HG03280 (cell line): ENCODE results near the gene ARFGAP1.
"Not testable (repeated sequence)": the region's sequence is repeated elsewhere in the genome, so short reads cannot be mapped to it uniquely, and the experiment has no call there.

Experiments used
- ATAC-seq: cut with Tn5 transposase; IDR thresholded peaks from one replicate; pipeline ENCODE4 v1.9.1; 2021; ENCODE audit warnings: mild to moderate bottlenecking, moderate library complexity; ENCODE audit not compliant: unreplicated experiment

ARFGAP1 gene

GRCh38 chr20:63329331-63330083 lies 56.9 kb downstream of the ARFGAP1 start:
- no peak for ATAC-seq

- no peak for ATAC-seq
These were observed 57.6 kb downstream of the ARFGAP1 start for GRCh38 chr20:63330084-63330760.

- ATAC-seq, result no peak
These were observed 58.3 kb downstream of the ARFGAP1 start for GRCh38 chr20:63330940-63331339.

- ATAC-seq, result no peak
These were observed 59.3 kb downstream of the ARFGAP1 start for GRCh38 chr20:63331741-63332400.

GRCh38 chr20:63332488-63333240 lies 60.1 kb downstream of the ARFGAP1 start:
- no peak for ATAC-seq

- ATAC-seq, result no peak
These were observed 60.7 kb downstream of the ARFGAP1 start for GRCh38 chr20:63333241-63333836.

- ATAC-seq, result no peak
These were observed 61.7 kb downstream of the ARFGAP1 start for GRCh38 chr20:63334356-63334755.

- not testable (repeated sequence) for ATAC-seq
These were observed 62.4 kb downstream of the ARFGAP1 start for GRCh38 chr20:63335060-63335459.

- ATAC-seq, result no peak
These were observed 63.1 kb downstream of the ARFGAP1 start for GRCh38 chr20:63335711-63336110.

- ATAC-seq, result no peak
These were observed 63.7 kb downstream of the ARFGAP1 start for GRCh38 chr20:63336232-63336752.

- ATAC-seq, result no peak
These were observed 65.3 kb downstream of the ARFGAP1 start for GRCh38 chr20:63337786-63338420.
